Dedifferentiated amniotic fluid mesenchymal stem cell (primary cell): Measurements from ENCODE around the gene GALNT16.
"Not testable (repeated sequence)": the region's sequence is repeated elsewhere in the genome, so short reads cannot be mapped to it uniquely, and the experiment has no call there.

ENCODE experiments used
- DNase-seq: peaks from one replicate; pipeline ENCODE4 v3.0.0-alpha.2; 2016; ENCODE audit errors: extremely low spot score

GALNT16 gene

GRCh38 chr14:69259527-69260189 is at the start of gene GALNT16:
TSS of gene GALNT16 (plus strand) at chr14:69260158. CDS start at chr14:69260291, 133 bp downstream.
- DNase-seq = no peak

- DNase-seq = peak; percentile 14
Measured at GRCh38 chr14:69214393-69214792, 45.6 kb upstream of the GALNT16 start.

- DNase-seq = not testable (repeated sequence)
Measured at GRCh38 chr14:69217663-69218062, 42.3 kb upstream of the GALNT16 start.

- no peak for DNase-seq
Measured at GRCh38 chr14:69224946-69225345, 35.0 kb upstream of the GALNT16 start.

GRCh38 chr14:69226178-69226577 is 33.8 kb upstream of the GALNT16 start:
- no peak for DNase-seq

GRCh38 chr14:69226736-69227135 is 33.2 kb upstream of the GALNT16 start:
- no peak for DNase-seq

- no peak for DNase-seq
Measured at GRCh38 chr14:69231486-69231885, 28.5 kb upstream of the GALNT16 start.

- DNase-seq = no peak
Measured at GRCh38 chr14:69232388-69232787, 27.6 kb upstream of the GALNT16 start.

GRCh38 chr14:69234106-69234505 is 25.9 kb upstream of the GALNT16 start:
- no peak for DNase-seq

GRCh38 chr14:69235708-69236107 is 24.2 kb upstream of the GALNT16 start:
- DNase-seq = no peak

GRCh38 chr14:69237142-69237541 is 22.8 kb upstream of the GALNT16 start:
- DNase-seq = no peak

GRCh38 chr14:69237584-69237983 is 22.4 kb upstream of the GALNT16 start:
- DNase-seq = no peak

- DNase-seq = no peak
Measured at GRCh38 chr14:69238883-69239282, 21.1 kb upstream of the GALNT16 start.

GRCh38 chr14:69240527-69241173 is 19.3 kb upstream of the GALNT16 start:
- DNase-seq = no peak

GRCh38 chr14:69241577-69241976 is 18.4 kb upstream of the GALNT16 start:
- DNase-seq = no peak

- peak; percentile 85 for DNase-seq
Measured at GRCh38 chr14:69242311-69243224, 17.4 kb upstream of the GALNT16 start.

GRCh38 chr14:69244946-69245345 is 15.0 kb upstream of the GALNT16 start:
- DNase-seq = no peak

GRCh38 chr14:69246331-69246730 is 13.6 kb upstream of the GALNT16 start:
- DNase-seq = no peak

GRCh38 chr14:69247676-69248440 is 12.1 kb upstream of the GALNT16 start:
- peak; percentile 92 for DNase-seq

- no peak for DNase-seq
Measured at GRCh38 chr14:69249603-69250002, 10.4 kb upstream of the GALNT16 start.

- DNase-seq = no peak
Measured at GRCh38 chr14:69252851-69253250, 7.1 kb upstream of the GALNT16 start.

- no peak for DNase-seq
Measured at GRCh38 chr14:69259168-69259526, 811 bp upstream of the GALNT16 start.
